Measurements from ENCODE around the gene NCAM2.

DNA sequence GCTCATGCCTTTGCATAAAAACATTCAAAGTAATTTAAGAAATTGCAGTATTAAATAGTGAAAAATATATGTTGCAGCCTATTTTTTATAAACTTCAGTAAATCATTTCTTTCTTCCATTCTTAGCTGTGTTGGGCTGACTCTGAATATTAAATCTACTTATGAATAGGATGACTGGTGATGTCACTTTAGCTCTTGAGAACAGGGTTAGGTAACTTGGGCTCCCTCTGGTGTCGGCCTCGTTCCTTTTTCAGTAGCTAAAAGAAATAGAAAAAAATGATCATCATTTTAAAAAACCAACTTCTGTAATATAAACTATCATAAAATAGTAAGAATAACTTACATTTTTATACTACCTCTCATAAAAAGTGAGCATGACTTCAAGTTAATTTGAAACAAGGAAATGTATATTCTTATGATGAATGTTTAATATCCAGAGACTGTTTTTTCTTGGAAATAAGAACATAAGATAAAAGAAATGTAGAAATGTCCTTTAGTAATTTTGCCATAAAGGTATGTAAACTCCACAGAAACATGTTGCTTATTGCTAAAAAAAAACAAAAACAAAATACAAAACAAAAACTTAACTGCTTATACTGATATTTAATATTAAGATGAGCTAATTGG is 26.8 kb upstream of the NCAM2 start:
- TF ChIP-seq, protein P1, sequence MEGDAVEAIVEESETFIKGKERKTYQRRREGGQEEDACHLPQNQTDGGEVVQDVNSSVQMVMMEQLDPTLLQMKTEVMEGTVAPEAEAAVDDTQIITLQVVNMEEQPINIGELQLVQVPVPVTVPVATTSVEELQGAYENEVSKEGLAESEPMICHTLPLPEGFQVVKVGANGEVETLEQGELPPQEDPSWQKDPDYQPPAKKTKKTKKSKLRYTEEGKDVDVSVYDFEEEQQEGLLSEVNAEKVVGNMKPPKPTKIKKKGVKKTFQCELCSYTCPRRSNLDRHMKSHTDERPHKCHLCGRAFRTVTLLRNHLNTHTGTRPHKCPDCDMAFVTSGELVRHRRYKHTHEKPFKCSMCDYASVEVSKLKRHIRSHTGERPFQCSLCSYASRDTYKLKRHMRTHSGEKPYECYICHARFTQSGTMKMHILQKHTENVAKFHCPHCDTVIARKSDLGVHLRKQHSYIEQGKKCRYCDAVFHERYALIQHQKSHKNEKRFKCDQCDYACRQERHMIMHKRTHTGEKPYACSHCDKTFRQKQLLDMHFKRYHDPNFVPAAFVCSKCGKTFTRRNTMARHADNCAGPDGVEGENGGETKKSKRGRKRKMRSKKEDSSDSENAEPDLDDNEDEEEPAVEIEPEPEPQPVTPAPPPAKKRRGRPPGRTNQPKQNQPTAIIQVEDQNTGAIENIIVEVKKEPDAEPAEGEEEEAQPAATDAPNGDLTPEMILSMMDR (IDR thresholded peaks at IDR 0.05): peak in 1 of 7 experiments; percentile 11
- TF ChIP-seq POLR2A (IDR thresholded peaks at IDR 0.05): no peak
- TF ChIP-seq POLR2AphosphoS5 (IDR thresholded peaks at IDR 0.05): no peak
